HuH-7.5 (cell line): ENCODE measurements around the gene FBXW5.

Source experiments
- DNase-seq: peaks from one replicate; pipeline ENCODE4 v3.0.0; 2011; ENCODE audit warnings: low spot score

The FBXW5 gene

DNA sequence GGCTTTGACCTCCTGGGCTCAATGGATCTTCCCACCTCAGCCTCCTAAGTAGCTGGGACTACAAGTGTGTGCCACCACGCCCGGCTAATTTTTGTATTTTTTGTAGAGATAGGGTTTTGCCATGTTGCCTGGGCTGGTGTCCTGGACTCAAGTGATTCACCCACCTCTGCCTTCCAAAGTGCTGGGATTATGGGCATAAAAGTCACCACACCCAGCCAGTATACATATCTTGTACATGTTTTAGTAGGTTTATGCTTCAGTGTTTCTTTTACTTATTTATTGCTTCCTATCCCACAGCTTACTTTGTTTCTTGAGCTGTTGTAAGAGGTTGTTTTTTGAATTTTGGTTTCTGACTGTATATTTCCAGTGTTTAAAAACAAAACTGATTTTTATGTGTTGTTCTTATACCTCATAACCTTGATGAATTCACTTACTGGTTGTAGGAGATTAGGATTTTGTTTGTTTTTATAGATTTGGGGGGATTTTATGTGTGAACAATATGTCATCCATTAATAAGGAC, 12.9 kb downstream of the FBXW5 start:
- no peak for DNase-seq

DNA sequence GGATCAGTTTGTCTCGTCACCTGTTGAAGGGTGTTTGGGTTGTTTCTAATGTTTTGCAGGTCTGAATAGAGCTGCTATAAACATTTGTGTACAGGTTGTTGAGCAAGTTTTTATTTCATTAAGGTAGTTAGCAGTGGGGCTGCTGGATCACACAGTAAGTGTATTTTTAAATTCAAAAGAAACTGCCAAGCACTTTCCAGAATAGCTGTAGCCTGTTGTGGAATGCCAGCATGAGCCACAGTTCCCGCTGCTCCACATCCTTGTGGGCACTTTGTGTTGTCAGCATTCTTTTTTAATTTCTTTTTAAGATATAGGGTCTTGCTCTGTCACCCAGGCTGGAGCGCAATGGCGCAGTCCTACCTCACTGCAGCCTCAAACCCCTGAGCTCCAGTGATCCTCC, 14.5 kb downstream of the FBXW5 start:
- DNase-seq = no peak

DNA sequence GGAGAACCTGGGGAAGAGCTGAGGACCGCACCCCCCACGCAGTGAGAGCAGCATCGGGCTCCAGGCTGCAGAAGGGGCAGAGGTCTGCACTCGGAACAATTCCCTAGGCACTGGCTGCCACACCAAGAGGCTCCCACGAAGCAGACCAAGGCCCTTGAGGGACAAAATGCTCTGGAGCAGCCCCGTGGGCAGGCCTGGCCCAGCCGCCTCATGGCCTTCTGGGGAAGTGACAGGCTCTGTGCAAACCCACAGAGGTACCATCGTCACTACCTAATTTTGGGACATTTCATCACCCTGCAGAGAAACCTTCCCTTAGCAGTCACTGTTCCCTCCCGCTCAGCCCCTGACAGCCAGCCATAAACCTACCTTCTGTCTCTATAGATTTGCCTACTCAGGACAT, 15.9 kb downstream of the FBXW5 start:
- DNase-seq = no peak

DNA sequence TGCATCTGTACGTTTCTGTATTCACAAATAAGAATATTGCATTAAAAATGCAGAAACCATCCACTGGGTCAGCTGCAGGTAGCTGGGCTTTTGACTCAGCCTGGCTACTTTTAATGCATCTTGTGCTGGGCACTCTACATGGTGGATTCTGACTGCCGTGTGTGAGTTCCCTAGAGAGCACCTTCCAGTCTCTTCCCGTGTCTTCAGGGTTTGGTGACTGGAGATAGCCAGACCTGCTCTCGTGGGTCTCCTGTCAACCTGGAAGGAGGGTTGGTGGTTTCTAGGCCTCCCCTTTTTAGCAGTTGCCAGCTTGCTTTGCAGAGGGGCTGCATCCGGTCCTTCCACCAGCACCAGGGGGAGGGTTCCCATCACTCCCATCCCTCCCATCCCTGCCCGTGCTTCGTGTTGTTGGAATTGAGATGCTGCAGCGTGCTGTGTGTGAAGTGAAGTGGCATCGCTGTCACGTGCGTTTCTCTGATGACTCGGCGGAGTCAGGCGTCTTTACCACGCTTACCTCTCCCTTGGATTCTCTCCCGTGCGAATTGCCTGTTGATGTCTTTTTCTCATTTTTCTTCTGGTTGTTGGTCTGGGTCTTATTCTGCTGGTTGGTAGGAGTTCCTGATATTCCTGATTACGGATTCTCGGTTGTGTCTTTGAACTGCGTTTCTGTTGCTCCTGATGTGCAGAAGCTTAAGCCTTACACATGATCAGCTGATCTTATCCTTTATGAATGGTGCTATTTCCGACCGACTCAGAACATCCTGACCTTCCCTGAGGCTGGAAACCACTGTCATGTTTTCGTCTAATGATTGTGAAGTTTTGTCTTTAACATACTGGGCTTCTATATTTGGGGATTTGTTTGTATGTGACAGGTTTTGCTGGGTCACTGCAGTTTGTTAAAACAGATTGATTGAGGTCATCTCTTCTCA, 16.9 kb downstream of the FBXW5 start:
- no peak for DNase-seq

DNA sequence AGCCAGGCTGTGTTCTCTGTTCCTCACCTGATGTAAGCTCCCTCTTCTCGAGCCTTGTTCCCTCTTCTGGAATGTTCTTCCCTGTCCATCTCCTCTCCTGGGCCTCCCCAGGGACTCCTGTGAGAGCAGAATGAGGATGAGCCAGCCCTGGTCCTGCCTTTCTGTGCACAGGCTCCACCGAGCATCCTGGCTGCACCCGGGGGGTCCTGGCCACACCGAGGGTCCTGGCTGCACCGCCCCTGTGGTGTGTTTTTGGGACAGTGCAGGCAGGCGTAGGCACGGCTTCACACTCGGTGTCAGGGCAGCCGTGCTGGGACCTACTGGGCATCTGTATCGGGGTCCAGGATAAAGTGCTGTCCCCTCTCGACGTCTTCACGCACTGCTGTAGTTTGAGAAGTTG, 17.8 kb downstream of the FBXW5 start:
- no peak for DNase-seq

DNA sequence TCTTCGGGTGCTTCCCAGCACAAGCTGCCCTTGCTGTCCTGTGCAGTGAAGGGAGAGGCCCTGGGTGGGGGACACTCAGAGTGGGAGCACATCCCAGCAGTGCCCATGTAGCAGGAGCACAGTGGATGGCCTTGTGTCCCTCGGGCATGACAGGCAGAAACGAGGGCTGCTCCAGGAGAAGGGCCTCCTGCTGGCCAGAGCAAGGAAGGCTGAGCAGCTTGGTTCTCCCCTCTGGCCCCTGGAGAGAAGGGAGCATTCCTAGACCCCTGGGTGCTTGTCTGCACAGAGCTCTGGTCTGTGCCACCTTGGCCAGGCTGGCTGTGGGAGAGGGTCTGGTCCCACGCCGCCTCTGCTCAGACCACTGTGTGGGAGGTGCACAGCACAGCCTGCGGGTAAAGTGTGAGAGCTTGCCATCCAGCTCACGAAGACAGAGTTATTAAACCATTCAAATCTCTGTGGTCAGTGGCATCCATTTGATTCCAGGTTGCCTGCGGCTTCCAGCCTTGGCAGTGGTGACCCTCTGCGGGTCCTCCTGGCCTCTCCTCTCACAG, 18.3 kb downstream of the FBXW5 start:
- no peak for DNase-seq

DNA sequence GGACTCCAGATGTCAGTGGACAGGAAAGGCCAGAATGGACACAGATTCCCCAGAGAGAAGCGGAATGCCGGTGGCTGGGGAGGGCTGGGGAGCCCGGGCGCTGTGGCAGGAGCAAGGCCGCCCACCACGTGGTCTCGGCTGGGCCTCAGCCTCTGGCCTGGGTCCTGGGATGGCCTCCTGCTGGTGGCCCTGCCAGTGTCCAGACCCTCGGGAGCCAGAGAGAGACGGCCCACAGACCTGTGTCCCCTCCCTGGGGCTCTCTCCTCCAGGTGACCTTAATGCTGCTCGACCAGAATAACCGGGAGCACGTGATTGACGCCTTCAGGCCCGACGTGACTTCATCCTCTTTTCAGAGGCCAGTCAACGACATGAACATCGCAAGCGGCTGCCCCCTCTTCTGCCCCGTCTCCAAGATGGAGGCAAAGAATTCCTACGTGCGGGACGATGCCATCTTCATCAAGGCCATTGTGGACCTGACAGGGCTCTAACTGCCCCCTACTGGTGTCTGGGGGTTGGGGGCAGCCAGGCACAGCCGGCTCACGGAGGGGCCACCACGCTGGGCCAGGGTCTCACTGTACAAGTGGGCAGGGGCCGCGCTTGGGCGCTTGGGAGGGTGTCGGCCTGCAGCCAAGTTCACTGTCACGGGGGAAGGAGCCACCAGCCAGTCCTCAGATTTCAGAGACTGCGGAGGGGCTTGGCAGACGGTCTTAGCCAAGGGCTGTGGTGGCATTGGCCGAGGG, 19.0 kb downstream of the FBXW5 start:
- no peak for DNase-seq

DNA sequence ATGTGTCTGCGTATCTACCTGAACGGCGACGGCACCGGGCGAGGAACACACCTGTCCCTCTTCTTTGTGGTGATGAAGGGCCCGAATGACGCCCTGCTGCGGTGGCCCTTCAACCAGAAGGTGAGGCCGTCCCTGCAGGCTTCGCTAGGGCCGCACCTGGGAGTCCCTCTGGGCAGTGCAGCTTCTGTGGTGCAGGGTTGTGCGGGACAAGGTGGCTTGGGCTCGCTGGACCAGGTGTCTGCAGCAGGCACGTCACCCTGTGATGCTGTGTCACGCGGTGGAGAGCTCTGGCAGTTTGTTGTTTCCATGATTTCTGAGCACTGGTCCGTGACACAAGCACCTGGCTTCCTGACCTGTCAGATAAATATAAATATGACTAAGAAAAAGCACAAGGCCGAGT, 20.7 kb downstream of the FBXW5 start:
- no peak for DNase-seq

DNA sequence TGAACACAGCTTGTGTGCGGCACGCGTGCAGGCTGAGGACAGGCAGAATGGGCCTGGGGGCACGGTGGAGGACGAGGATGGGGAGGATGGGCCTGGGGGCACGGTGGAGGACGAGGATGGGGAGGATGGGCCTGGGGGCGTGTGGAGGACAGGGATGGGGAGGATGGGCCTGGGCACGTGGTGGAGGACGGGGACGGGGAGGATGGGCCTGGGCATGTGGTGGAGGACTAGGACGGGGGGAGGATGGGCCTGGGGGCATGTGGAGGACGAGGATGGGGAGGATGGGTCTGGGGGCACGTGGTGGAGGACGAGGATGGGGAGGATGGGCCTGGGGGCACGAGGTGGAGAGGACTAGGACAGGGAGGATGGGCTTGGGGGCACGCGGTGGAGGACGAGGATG, 22.0 kb downstream of the FBXW5 start:
- no peak for DNase-seq

DNA sequence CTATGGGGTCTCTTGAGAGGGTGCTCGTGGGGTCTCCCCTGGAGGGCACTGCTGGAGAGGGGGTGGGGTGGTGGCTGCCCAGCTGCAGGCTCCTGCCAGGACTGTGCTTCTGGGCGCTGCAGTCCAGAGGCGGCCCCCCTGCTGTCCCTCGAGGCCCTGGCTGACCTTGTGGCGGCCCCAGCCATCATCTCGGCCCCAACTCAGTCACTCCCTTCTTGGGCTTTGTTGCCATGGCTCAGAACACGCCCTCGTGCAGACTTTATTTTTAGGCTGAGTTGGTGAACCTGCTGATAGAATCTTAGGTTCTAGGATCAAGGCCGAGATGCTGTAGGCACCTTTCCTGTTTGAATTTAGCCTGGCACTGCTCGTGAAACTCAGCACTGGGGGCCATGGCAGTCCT, 22.8 kb downstream of the FBXW5 start:
- no peak for DNase-seq

DNA sequence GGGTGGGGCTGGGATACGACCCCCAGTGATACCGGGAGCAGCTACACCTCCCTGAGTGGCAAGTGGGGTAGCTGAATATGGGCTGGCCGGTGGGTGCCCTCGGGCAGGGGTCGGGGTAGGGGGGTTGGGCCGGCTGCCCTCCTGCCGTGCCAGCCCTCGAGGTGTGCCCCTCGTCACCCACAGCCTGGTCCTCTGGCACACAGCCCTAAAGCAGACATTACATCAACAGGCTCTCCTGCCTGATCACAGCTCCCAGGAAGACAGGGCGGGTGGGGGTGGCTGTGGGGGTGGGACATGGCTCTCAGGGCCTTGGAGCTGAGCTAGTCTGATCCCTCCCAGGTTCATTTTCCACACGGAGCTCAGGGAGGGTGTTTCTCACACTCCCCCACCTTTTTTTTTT, 23.2 kb downstream of the FBXW5 start:
- no peak for DNase-seq

DNA sequence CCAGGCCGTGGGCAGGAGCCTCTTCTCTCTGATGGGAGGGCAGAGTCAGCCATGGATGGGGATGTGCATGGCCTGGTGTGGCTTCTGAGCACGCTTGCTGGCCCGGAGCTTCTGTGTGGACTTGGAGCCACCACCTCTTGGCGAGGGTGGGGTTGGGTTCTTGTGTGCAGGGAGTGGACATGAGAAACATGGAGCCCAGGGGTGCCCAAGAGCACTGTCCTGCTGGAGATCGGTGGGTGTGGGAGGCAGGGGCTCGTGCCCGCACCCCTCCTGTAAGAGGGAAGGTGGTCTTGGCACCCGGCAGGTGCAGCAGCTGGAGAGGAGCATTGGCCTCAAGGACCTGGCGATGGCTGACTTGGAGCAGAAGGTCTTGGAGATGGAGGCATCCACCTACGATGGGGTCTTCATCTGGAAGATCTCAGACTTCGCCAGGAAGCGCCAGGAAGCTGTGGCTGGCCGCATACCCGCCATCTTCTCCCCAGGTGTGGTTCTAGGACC, 23.8 kb downstream of the FBXW5 start:
- DNase-seq = no peak

DNA sequence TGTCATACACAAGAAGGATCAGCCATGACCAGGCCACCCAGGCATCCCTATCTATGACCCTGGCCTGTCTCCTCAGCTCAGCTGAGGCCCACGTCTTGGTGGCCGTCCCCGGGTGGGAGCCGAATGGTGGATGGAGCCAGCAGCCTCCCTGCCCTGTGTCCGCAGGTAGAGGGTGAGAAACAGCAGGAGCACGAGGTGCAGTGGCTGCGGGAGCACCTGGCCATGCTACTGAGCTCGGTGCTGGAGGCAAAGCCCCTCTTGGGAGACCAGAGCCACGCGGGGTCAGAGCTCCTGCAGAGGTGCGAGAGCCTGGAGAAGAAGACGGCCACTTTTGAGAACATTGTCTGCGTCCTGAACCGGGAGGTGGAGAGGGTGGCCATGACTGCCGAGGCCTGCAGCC, 24.5 kb downstream of the FBXW5 start:
- DNase-seq = no peak

DNA sequence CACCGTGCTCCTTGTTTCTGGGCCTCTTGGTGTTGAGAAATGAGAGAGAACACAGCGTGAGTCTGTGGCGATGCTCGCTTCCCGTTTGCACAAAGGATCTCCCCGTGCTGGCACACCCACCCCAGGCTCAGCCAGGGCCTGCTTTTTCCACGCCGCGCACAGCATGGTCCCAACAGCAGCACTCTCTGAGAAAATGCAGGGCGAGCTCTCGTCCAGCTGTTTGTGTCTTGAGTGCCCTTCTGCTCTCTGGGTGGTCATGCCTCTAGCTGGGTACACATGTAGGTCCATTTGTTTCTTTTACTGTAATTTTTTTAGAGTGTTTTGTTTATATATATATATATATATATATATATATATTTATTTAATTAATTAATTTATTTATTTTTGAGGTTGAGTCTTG, 26.6 kb downstream of the FBXW5 start:
- no peak for DNase-seq

DNA sequence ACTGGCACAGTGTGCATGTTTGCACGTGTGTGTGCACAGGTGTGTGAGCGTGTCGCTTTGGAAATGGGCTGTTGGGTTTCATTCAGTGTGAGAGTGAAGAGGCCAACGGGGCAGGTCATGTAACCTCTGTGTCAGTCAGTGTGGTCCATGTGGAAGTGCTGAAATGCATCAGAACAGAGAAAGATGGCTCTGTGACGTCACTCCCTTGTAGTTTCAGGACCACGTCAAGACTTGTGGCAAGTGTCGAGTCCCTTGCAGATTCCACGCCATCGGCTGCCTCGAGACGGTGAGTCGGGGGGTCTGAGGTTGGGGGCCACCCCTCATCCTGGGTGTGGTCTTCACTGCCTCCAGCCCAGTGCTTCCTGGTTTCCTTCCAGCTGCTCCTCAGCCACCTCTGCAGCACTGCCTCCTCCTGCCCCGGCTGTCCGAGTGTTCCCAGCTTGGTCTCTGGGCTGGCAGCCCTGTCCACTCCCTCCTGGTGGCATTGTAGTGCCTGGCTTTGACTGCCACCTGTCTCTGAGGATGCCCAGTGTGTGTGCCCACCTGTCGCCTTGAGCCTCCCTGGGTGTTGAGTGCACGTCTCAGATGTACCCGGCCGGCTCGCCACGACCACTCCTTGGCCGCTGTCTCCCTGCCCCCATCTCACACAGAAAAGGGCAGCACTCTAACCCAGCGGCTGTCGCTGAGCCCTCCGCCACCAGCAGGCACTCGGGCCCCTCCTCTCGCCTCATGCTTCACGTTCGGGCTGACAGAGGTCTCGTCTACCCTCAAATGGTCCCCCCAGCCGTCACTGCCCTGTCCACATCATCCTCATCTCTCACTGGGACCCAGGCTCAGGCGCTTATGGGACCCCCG, 28.0 kb downstream of the FBXW5 start:
- DNase-seq = no peak

DNA sequence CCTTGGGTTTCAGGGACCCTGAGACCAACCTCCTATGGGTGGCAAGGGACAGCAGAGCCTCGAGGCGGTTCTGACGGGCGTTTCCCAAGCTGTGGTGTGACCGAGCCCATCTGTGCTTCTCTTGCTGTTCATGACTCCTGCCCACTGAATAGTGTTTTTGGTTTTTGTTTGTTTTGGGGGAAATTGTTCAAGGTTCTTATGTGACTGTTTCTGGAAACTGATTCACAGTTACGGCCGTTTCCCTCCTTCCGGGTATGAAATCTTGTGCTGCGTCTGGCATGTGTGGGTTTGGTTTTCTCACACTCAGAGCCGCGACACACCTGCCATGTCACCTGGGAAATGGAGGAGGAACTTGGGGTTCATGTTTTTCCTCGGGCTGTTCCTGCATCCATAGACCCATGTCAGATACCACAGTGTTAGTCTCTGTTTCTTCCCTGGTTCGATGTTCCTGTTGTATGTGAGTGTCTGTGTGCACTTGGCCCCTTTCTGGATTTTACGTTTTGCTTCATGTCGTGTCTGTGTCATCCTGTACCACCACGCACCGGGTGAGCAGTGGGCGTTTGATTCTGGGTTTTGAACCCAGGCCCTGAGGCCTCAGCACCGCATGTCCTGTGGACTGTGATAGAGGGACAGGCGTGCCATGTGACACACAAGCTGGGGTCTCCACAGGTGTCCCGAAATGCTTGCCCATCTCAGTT, 28.8 kb downstream of the FBXW5 start:
- no peak for DNase-seq

DNA sequence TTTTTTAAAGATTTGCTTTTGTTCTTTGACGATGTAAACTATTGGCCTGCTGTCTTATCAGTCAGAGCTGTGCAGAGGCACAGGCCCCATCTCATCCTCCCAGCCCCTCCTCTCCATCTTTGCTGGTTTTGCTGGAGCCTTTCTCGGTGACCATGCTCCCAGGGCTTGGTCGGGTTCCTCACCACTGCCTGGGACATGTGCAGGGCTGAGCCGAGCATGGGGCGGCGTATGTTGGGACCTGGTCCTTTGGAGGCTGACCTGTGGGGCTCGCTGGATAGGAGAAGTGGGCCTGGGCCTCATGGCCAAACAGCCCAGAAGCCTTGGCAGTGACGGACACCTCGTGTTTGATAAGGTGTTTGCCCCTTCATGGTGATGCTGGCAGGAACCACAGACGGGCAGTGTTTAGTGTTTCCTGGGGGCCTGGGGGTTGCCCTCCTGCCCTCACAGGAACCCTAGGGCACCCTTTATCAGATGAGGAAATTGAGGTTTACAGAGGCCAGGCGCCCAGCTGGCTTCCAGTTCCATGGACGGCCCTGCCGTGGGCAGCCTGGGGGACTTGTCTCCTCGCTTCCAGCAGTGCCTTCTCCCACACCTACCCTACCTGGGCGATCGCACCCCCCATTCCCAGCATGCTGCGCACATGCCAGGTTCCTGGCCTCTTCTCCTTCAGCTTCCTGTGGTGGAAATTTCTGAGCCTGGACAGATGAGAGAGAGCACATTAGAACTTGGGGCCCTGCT, 30.7 kb downstream of the FBXW5 start:
- DNase-seq = no peak

DNA sequence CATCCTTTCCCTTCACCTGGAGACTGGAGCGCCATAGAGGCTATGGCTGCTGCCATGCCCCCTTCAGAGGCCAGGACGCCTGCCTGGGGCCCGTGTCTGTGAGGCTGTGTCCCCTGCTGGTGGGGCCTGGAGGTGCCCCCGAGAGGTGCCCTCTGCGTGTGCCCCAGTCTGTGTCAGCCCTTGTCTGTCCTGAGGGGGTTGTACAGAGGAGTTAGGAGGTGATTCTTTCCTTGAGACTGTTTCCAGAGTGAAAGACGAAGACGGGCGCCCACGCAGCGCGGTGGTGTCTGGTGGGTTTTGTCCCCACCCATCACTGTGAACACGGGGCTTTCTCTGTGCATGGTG, 33.7 kb downstream of the FBXW5 start:
- no peak for DNase-seq

DNA sequence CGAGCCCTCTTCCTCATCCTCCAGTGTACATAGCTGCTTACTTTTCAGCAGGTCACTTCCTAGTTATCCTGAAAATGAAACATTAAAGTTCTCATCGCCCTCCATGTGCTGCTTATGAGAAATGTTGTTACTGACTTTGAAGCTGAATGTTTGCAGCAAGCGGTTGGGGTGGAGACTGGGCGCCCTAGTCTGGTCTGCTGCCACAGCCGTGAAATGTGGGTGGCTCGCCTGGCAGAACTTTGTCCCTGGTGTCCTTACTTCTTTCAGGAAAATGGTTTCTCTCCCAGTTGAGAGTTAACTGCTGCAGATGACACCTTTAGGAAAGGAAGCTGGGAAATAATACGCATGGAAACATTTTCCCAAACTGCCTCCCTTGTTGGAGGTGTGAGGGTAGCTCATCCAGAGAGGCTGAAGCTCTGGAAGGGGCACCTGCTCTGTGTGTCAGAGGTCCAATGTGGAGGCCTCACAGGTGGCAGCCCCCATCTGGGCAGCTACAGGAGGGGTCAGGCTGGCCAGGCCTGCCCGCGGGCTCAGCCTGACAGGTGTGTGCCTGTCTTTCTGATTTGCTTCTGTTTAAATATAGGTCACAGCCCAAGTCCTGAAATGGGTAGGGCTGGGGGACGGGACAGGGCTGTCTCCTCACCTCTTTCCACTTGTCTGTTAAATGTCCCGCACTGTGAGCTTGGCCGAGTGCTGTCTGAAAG, 34.2 kb downstream of the FBXW5 start:
- no peak for DNase-seq
